Fibroblast of skin of back (primary cell): ENCODE measurements around the gene FBXL14.

Experiments
- DNase-seq: peaks from one replicate; pipeline ENCODE4 v3.0.0-alpha.2; 2013

FBXL14 gene

GRCh38 chr12:1532375-1533165 lies 61.8 kb downstream of the FBXL14 start:
- no peak for DNase-seq

- peak; percentile 25 for DNase-seq
Observed at GRCh38 chr12:1531654-1532374, 62.6 kb downstream of the FBXL14 start.

- no peak for DNase-seq
Observed at GRCh38 chr12:1531153-1531653, 63.2 kb downstream of the FBXL14 start.

GRCh38 chr12:1530592-1531152 lies 63.7 kb downstream of the FBXL14 start:
- no peak for DNase-seq

- DNase-seq = peak; percentile 60
Observed at GRCh38 chr12:1529862-1530591, 64.4 kb downstream of the FBXL14 start.

- DNase-seq = no peak
Observed at GRCh38 chr12:1529228-1529861, 65.0 kb downstream of the FBXL14 start.

GRCh38 chr12:1528791-1529190 lies 65.6 kb downstream of the FBXL14 start:
- DNase-seq = no peak

GRCh38 chr12:1527789-1528188 lies 66.6 kb downstream of the FBXL14 start:
- peak; percentile 99 for DNase-seq

GRCh38 chr12:1525858-1526257 lies 68.5 kb downstream of the FBXL14 start:
- no peak for DNase-seq

GRCh38 chr12:1523558-1524050 lies 70.8 kb downstream of the FBXL14 start:
- peak; percentile 53 for DNase-seq

GRCh38 chr12:1523046-1523445 lies 71.3 kb downstream of the FBXL14 start:
- DNase-seq = no peak

GRCh38 chr12:1519642-1520041 lies 74.7 kb downstream of the FBXL14 start:
- DNase-seq = peak; percentile 38

- peak; percentile 91 for DNase-seq
Observed at GRCh38 chr12:1518591-1519516, 75.5 kb downstream of the FBXL14 start.

- DNase-seq = no peak
Observed at GRCh38 chr12:1517734-1518525, 76.5 kb downstream of the FBXL14 start.

- DNase-seq = peak; percentile 93
Observed at GRCh38 chr12:1517007-1517406, 77.4 kb downstream of the FBXL14 start.
